Epidermal melanocyte (primary cell): ENCODE data around the gene FAM110C.
"Not testable (repeated sequence)": the region's sequence is repeated elsewhere in the genome, so short reads cannot be mapped to it uniquely, and the experiment has no call there.

Experiments
- DNase-seq: peaks from one replicate; pipeline ENCODE4 v3.0.0; 2011; ENCODE audit warnings: low spot score; ENCODE audit not compliant: insufficient read length

Gene FAM110C, protein sequence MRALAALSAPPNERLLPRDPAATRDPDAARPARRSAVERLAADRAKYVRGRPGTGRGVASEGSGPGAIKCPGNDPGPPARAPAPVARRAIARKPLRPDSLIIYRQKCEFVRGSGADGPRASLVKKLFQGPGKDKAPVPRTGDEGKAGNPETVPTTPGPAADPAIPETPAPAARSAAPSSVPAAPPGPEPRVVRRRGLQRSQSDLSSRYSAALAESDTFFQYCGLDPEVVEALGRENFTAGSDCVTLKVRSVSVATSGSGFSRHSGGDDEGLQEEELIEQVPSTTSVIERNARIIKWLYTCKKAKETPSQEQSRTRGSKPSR

DNA sequence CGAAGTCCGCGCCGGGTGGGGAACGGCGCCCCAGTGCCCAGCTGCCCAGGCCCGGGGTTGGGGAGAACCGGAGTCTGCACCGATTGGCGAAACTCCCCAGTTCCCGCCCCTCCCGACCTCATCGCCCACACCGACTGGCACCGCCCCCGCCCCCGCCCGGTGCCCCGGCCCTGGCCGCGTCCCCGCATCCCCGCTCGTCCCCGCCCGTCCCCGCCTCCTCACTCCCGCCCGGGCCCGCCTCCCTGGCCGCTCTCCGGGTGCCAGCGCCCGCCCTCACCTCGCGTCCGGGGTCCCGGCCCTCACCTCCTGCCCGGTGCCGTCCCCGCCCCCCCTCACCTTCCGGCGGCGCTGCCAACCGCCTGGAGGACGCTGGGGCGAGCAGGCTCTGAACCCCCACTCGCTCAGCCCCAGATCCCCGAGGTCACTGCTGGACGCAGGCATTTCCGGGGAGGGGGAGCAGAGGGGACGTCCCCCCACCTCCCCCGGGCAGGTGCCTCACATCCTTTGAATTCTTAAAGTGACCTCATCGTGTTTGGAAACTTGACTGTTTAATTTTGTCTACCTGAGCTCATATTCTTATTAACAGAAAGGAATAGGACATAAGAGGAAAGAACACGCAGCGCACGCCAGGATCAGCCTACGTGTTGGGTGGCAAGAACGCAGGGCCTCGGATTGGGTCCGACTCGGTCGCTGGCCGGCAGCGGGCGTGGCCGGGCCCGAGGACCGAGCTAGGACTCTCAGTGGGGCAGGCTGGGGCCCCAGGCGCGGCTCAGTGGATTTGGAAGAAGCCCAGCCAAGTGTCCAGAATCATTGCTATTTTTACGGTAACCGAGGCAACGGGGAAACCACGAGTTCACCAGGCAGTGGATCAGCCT lies at the start of gene FAM110C:
FAM110C (minus strand) TSS at position 35 of the 875 bp plus-strand sequence. CDS start 120 bp downstream, outside the sequence.
- no peak for DNase-seq

DNA sequence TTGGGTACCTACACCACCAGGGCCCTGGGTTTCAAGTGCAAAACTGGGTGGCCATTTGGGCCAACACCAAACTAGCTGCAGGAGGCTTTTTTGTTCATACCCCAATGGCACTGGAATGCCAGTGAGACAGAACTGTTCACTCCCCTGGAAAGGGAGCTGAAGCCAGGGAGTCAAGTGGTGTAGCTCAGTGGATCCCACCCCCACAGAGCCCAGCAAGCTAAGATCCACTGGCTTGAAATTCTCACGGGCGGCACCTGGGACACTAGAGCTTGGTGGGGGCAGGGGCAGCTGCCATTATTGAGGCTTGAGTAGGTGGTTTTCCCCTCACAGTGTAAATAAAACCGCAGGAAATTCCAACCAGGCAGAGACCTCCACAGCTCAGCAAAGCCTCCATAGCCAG lies 46.0 kb upstream of the FAM110C start:
- no peak for DNase-seq

DNA sequence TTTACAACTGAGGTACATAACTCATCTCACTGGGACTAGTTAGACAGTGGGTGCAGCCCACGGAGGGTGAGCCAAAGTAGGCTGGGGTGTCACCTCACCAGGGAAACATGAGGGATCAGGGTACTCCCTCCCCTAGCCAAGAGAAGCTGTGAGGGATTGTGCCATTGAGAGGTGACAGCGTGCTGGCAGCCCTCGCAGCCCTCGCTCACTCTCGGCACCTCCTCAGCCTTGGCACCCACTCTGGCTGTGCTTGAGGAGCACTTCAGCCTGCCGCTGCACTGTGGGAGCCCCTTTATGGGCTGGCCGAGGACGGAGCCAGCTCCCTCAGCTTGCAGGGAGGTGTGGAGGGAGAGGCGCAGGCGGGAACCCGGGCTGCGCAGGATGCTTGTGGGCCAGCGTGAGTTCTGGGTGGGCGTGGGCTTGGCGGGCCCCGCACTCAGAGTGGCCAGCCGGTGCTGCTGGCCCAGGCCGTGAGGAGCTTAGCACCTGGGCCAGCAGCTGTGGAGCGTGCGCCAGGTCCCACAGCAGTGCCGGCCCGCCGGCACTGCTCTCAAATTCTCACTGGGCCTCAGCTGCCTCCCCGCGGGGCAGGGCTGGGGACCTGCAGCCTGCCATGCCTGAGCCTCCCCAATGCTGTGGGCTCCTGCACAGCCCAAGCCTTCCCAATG lies 44.5 kb upstream of the FAM110C start:
- DNase-seq, result no peak

DNA sequence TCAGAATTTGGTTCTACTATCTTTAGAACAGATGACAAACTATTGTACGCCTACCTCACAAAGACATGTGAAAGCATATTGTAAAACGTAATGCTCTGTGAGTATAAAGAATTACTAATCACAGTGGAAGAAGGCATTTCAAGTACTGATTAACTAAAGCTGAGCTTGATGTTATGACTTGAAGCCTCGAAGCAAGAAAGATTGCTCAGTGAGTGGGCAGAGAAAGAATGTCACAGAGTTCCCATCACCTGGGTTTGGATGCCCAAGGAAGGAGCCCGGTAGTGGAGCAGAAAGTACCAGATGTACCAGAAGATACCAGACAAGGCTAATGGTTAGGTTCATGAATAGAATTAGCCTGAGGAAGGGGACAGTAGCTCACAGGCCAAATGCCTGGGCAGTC lies 39.5 kb upstream of the FAM110C start:
- DNase-seq, result no peak

DNA sequence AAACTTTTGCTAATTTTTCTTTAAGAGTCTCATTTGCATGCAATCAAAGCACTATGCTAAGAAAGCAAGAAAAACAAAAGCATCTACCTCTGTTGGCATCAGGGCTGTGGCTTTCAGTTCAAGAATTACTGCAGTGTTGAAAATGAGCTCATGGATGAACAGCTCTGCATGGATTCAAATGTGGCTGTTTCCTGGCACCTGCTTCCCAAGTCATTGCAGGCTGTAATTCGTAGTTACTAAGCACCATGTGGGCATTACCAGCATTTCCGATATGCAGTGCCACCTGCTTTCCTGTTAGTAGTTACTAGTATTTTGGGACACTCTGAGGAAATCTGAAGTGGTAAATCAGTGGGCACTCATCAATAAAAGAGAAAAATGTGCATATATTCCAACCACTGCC lies 37.8 kb upstream of the FAM110C start:
- no peak for DNase-seq

DNA sequence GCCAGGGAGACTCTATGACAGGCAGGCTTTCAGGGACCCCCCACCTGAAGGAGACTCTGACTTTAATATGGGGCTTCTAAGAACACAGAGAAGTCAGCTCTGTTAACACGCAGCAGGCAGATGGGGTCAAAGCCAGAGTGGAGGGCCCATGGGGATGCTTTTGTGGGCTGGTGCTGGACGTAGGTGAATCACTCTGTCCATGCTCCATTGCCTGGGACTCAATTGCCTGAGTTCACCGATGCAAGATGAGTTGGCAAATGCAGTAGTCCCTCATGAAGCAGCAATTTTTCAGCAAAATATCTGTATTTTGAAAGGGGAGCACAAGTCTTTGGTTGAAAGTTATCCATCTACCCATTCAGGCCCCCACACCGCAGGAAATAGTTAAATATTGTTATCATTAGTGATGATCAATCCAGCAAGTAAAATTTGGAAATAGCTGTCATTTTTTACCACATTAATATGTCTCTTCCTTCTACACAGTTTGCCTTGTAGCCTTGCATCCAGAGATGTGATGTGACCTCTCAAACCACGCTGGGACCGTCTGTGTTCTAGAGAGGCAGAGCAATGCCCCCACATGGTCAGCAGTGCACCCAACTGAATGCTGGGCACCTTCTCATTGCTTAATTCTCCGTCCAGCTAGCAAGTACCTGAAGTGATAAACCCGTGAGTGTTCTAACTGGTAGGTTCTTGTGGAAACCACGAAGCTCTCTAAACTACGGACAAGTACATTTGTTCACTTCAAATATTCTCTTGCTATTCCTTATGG lies 34.8 kb upstream of the FAM110C start:
- no peak for DNase-seq

DNA sequence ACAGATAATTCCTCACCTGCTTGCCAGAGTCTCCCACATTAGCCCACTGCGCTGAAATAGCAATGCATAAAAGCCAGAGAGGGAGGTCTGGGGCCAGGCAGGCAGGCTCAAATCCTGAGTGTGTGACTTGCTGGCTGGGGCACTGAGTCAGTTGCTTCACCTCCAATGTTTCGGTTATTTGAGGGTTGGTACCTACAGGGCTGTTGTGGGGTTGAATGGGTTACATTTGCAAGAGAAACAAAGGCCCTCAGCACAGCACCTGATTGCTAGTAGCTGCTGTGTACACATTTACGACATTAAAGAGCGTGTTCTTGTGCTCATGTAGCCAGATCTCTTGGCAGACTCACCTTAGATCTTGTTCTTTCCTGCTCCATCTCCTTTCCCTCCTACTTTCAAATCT lies 34.1 kb upstream of the FAM110C start:
- no peak for DNase-seq

DNA sequence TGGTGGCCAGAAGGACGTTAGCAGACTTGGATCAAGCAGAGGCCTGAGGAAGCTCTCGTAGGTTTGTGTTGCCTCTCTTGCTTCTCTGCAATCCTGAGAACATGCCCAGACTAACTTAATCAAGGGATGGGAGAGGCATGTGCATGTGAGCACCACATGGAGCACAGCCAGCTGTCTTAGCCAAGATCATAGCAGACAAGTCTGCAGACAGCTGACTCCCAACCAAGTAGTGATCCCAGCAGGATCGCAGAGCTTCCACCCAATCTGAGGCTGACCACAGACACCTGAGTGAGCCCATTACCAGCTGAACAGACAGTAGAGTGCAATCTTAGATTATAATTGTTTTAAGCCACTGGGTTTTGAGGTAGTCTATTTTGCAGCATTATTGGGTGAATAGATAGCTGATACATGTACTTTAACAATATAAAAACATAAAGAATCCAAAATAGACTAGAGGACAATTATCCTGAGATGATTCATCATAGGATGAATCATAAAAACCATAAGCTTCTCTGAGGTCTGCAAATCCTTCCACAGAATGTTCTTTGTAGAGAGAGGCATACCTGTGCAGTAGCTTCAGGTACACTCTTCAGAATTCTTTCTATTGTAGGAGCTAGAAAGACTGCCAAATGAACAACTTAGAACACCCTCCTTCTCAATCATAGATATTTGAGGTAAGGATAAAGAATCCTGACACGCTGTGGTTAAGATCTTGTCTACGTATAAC lies 25.2 kb upstream of the FAM110C start:
- no peak for DNase-seq

DNA sequence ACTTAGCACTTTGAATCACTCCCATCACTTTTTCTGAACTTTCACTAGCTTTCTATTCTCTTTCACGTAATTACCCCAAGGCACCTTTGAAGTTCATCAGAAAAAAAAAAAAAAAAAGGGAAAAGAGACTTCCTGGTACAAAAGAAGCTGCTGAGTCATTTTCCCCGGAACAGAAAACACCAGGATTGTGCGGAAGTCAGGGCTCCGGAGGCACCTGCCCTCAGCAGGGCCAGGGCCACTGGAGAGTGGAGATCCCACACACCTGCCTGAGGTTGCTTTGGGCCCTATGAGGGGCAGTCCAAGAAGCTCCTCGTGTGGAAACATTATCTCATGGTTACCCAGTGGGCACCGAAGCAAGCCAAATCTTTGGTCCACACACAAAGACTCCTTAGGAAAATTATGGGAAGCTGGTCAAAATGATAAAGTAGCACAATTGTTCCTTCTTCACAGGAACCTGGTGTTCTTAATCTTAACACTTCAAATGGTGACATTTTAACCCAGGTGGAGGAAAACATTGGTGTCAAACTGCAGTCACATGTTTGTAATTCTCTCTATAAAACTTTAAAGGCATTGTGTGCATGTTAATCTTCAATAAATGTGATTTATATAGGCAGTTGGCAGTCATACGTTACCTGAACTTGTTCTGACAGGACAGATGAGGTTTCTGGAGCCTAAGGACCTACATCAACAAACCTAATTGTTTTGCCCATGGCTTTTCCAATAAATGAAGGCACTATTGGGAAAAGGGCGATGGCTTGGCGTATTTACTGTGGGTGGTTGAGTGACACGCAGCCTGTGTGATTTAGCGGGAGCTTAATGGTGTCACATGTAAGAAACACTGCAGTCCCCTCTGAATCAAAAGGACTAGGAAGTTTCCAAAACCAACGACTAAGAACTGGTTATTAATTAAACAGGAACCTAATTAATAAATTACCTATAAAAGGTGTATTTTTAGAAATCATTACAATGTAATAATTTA lies 23.4 kb upstream of the FAM110C start:
- no peak for DNase-seq

DNA sequence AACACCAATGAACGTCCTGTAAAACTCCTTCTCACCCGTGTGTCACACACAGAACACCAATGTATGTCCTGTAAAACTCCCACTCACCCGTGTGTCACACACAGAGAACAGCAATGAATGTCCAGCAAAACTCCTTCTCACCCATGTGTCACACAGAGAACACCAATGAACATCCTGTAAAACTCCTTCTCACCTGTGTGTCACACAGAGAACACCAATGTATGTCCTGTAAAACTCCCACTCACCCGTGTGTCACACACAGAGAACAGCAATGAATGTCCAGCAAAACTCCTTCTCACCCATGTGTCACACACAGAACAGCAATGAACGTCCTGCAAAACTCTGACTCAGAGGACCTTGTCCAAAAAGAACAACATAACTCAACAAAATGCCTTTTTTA lies 22.3 kb upstream of the FAM110C start:
- DNase-seq, result not testable (repeated sequence)

DNA sequence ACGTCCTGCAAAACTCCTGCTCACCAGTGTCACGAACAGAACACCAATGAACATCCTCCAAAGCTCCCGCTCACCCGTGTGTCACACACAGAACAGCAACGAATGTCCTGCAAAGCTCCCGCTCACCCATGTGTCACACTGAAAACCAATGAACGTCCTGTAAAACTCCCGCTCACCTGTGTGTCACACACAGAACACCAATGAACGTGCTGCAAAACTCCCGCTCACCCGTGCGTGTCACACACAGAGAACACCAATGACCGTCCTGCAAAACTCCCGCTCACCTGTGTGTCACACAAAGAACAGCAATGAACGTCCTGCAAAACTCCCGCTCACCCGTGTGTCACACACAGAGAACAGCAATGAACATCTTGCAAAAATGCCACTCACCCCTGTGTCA lies 20.5 kb upstream of the FAM110C start:
- DNase-seq, result no peak

DNA sequence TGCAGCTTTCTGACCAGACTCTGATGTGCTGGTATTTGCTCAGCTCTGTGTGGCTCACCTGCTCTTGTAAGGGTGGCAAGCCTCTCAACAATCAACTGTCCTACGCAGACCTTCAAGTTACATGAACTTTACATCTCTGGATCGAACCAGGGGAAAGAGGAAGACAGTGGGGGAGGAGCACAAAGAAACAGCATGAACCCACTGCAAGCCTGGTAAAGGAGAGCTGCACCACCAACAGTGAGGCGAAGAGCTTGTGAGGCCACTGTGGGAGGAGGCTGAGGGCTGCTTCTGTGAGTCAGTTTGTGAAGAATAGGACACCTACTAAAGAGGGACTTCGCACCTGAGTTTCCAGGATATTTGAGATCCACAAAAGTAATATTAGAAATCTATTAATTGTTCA lies 18.8 kb upstream of the FAM110C start:
- DNase-seq, result no peak

DNA sequence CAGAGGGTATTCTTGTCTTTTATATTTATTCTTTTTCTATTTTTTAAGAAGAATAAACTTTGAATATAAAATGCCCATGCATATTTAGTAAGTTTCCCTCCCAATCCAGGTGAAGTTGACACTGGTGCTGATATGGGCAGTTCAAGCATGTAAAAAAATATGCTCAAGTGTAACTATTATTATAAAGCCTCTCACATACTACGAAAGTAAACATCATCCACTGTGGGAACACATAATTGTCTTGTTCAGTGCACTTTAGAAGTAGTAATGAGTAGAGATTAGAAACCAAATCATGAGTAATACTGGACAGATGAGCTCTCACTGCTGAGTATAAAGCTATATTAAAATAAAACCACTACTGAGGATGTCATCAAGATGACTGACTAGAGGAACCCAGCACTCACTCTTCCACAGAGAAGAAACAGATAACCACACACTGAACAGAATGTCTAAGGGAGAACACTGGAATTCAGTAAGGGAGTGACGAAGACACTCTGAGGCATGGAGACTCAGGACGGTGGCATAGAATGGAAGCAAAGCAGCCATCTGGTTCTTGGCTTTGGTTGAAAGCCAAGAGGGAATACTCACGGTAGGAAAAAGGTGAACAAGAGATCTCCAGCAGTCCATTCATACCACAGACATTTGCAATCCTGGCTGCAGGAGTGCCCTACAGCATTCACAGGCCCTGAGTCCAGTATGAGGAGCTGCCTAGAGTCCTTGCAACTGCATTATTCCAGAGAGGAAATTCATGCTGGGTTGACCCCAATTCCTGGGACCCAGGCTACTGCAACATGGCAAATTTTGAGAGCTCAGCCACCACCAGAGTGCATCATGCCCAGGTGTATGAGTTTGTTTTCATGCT lies 9.5 kb upstream of the FAM110C start:
- no peak for DNase-seq

DNA sequence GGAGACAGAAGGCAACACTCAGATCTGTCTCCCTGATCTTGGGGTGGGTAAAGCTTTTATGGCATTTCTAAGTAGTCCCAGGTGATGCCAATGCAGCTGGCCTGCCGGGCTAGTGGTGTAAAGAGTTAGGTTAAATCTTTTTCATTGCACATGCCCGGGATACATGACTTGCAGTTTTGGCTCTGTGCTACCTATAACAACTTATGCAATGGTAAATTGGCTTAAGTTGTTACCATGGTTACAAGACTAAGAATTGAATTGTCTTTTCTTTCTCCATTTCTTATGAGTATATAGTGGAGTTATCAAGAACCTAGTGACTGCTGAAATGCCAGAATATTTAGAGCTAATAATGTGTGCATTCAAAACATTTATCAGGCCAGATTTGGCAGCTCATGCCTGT lies 5.3 kb upstream of the FAM110C start:
- no peak for DNase-seq

DNA sequence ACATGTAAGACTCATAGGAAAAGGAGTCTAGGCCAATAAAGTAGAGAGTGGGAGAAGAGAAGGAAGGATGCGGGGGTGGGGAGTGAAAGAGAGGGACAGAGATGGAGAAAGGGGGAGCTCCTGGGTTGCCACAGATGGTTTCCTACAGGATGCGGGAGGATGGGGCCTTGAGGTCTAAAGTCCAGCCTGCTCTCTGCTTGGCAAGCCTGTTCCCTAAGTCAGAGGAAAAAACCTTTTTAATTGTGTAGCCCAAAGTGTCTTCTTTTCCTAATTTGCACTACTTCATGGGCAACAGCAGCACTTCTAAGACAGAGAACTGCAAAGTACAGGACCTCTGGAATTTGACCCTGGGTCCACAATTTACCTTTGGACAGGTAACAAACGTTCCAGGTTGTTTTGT lies 1.4 kb upstream of the FAM110C start:
- no peak for DNase-seq

DNA sequence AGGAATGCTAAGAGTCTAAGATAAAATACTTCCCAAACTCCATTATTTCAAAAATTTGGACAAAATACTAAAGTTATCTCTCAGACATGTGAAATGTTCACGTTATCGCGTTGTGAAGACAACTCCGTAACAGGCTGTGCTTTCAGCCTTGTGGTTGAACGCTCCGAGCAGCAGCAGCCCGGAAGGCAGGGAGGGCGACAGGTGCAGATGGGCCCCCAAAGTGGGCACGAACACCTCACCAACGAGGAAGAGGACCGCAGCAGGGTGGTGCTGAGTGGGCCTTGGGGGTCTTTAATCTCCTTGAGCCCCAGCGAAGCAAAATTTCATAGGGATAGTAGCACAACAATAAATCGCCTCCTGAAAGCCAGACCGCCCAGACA lies 1.0 kb upstream of the FAM110C start:
- no peak for DNase-seq

DNA sequence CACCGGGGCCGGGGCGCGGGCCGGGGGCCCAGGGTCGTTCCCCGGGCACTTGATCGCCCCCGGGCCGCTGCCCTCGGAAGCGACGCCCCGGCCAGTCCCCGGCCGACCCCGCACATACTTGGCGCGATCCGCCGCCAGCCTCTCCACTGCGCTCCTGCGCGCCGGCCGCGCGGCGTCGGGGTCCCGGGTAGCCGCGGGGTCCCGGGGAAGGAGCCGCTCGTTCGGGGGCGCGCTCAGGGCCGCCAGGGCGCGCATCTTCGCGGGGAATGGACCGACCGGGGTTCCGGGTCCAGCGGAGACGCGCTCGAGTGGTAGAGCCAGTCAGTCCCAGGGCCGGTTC lies 204 bp downstream of the FAM110C start:
- no peak for DNase-seq

DNA sequence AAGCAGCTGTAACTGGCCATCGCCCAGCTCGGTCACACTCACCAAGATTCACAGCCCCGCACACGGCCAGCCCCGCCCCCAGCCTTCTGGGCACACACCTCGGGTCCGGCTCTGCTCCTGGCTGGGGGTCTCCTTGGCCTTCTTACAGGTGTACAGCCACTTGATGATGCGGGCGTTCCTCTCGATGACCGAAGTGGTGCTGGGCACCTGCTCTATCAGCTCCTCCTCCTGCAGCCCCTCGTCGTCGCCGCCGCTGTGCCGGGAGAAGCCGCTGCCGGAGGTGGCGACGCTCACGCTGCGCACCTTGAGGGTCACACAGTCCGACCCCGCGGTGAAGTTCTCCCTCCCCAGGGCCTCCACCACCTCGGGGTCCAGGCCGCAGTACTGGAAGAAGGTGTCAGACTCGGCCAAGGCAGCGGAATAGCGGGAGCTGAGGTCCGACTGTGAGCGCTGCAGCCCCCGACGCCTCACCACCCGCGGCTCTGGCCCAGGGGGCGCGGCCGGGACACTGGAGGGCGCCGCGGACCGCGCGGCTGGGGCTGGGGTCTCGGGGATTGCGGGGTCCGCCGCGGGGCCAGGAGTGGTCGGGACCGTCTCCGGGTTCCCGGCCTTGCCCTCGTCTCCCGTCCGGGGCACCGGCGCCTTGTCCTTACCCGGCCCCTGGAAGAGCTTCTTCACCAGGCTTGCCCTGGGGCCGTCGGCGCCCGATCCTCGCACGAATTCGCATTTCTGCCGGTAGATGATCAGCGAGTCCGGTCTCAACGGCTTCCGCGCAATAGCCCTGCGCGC lies 769 bp downstream of the FAM110C start:
- no peak for DNase-seq
